SJCRH30 (cell line): ENCODE data around the gene HOXA9. TPM values are rescaled to one million over a fixed set of nuclear protein-coding genes. Genes with fewer than 3 reads are reported as not detected.

Experiments used
- DNase-seq, 2 experiments: peaks; one replicate each; pipeline ENCODE4 v3.0.0-alpha.2; 2015 to 2020
- H3K27ac ChIP-seq: fragments of 250-450 bp; sonication (Bioruptor Pico); 2 replicates; pipeline ENCODE4 v1.5.1; 2020; ENCODE audit warnings: mild to moderate bottlenecking, moderate library complexity
- H3K27me3 ChIP-seq: fragments of 250-450 bp; sonication (Bioruptor Pico); 2 replicates; pipeline ENCODE4 v1.5.1; 2020; ENCODE audit warnings: mild to moderate bottlenecking, moderate library complexity
- H3K36me3 ChIP-seq: fragments of 250-450 bp; sonication (Bioruptor Pico); 2 replicates; pipeline ENCODE4 v1.5.1; 2020; ENCODE audit warnings: mild to moderate bottlenecking, moderate library complexity
- H3K4me1 ChIP-seq: fragments of 250-450 bp; sonication (Bioruptor Pico); 2 replicates; pipeline ENCODE4 v1.5.1; 2020; ENCODE audit warnings: mild to moderate bottlenecking, moderate library complexity
- H3K4me3 ChIP-seq: fragments of 250-450 bp; sonication (Bioruptor Pico); 2 replicates; pipeline ENCODE4 v1.5.1; 2020; ENCODE audit warnings: mild to moderate bottlenecking, moderate library complexity
- H3K9me3 ChIP-seq: fragments of 250-450 bp; sonication (Bioruptor Pico); replicated peaks from 2 replicates; pipeline ENCODE4 v1.5.1; 2020; ENCODE audit warnings: mild to moderate bottlenecking, moderate library complexity
- total RNA-seq: library from RNA; depleted of rRNA; stranded (reverse); fragments of >200 nt; shearing (Covaris generic); gene quantifications from 2 replicates; pipeline ENCODE4 v1.2.3, GENCODE V29; 2014

HOXA9 gene
- total RNA-seq, 1 experiment from 2014 or later: 0.30 TPM

DNA sequence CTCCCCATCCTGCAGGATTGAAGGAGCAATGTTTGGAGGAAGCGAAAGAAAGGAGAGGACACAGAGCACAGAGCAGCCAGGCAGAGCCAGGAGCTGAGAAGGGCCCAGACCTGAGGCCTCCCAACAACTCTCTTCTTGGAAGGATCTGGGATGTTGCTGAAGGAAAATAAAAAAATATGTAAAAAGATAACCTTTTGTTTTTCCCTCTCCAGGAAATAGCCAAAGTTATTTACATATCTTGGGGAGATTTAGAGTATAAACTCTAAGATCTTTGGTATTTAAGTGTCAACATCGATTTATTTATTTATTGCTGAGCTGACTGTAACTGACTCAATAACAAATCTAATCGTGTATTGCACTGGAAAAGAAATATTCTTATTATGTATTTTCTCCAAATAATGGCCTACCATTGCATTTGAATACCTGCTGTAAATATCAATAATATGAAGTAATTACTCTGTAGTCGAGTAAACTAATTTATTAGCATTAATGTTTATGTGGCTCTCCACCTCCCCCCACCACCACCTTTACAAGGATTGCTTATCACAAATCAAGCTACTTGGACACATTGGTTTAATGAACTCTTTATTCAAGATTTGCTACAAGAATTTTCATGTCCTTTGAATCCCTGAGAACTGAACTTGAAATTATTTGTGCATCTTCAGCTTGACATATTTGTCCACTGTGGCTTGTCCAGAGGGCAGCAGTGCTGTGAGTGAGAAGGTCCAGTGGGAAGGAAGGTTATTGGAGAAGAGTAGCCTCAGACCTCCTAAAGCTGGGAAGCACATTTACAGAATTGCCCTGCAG is 21.5 kb upstream of the HOXA9 start:
- H3K4me1 ChIP-seq: no peaks in the 10 kb centered on the region
- no peak overlapping the region for H3K27ac ChIP-seq
- H3K27me3 ChIP-seq: no peaks in the 10 kb centered on the region

DNA sequence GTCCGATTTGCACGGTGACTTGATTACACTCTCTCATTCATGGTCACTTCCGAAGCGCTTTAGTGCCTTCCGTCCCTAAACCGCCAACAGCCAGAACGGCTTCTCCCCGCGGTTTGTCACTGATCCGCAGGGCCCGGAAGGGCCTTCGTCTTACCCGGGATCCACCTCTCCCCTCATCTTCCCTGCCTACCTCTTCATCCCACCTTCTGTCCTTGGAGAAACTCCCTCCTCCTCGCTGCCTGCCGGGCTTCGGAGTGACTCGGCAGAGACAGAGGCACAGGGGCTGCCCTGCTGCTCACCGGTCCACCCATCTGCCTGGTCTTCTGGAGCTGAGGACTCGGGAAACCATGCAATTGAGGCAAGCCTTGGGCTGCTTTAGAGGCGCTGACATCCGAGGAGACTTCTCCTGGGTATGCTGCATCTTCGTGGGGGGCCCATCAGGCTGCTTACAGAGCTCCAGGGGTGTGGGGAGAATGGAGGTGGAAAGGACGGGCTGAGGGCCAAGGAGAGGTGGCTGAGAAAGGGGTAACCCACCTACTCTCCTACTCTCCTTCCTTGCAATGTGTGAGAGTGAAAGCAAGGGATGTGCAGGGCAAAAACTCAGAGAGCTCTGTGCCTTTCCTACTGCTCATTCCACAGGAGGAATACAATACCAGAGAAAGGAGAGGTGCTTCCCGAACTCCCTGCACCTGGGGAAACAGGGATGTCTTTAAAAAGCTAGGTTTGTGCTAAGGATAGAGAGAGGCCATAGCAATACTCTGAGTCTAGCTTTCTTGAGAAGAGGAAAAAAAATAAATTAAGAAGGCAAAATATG is 20.7 kb upstream of the HOXA9 start:
- no peaks in the 10 kb centered on the region for H3K9me3 ChIP-seq
- H3K27me3 ChIP-seq: no peaks in the 10 kb centered on the region
- H3K27ac ChIP-seq: peak overlapping the region; percentile 44; the same call in 1 of the 2 replicates
- H3K36me3 ChIP-seq: no peaks in the 10 kb centered on the region
- DNase-seq: peak in 1 of 2 experiments; percentile 26
- H3K4me3 ChIP-seq: peak overlapping the region; percentile 73
- no peaks in the 10 kb centered on the region for H3K4me1 ChIP-seq

More for the DNA sequence above, 21.5 kb upstream of the HOXA9 start:
- H3K36me3 ChIP-seq: no peaks in the 10 kb centered on the region
- DNase-seq: no peak
- H3K9me3 ChIP-seq: no peaks in the 10 kb centered on the region
- H3K4me3 ChIP-seq: no peak overlapping the region

DNA sequence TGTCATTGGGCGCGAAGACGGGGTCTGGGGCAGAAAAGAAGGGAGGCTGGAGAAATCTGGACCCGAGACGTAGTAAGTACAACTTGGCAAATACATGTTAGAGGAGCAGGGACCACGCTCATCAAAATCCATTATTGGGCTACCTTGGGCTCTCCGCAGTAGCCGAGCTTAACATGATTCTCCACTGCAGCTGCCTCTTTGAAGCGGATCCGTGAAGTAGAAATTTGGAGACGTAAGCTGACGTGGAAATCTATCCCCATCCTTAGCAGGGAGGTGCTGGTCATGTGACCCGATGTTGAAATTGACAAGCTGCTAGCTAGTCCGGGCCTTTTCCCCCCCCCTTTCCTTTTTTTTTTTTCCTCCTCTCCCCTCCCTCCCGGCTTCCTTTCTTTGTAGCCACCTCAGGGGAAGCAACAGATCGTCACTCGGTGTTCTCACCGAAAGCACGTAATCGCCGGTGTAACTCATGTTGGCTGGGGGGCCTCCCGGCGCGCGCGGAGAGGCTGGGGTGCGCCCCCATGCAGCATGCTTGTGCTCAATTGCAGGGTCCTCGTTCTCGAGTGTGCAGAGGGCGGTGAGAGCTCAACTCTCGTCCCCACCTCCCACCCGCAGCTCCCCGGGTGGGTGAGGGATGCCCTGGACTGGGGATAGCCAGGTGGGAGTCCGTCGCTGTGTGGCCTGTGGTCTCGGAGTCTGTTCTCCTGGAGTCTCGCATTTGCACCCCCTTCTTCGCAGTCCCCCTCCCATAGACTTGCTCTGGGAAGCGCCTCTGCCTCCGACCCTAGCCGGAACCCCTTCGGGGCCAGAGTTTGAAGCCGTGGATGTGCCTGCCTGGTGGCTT is 19.9 kb upstream of the HOXA9 start, which contains the start of gene HOXA11:
Gene HOXA11 (minus strand): TSS at position 220 of the 841 bp plus-strand sequence. CDS start 88 bp downstream, at position 132.
- Histone ChIP-seq H3K4me1 (no peaks in the 10 kb centered on the region), H3K36me3 (no peaks in the 10 kb centered on the region), H3K4me3 (peak within 1 kb of the TSS; percentile 73), H3K27me3 (no peaks in the 10 kb centered on the region), H3K27ac (peak within 1 kb of the TSS; percentile 87), H3K9me3 (no peaks in the 10 kb centered on the region)
- DNase-seq: peak; percentile 27 to 52

GRCh38 chr7:27184337-27185012 is 19.1 kb upstream of the HOXA9 start:
- DNase-seq: peak; percentile 55 to 69
- Histone ChIP-seq H3K4me3 (peak overlapping the region; percentile 73), H3K9me3 (no peaks in the 10 kb centered on the region), H3K27me3 (no peaks in the 10 kb centered on the region), H3K4me1 (no peaks in the 10 kb centered on the region), H3K36me3 (no peaks in the 10 kb centered on the region), H3K27ac (peak overlapping the region; percentile 87)

DNA sequence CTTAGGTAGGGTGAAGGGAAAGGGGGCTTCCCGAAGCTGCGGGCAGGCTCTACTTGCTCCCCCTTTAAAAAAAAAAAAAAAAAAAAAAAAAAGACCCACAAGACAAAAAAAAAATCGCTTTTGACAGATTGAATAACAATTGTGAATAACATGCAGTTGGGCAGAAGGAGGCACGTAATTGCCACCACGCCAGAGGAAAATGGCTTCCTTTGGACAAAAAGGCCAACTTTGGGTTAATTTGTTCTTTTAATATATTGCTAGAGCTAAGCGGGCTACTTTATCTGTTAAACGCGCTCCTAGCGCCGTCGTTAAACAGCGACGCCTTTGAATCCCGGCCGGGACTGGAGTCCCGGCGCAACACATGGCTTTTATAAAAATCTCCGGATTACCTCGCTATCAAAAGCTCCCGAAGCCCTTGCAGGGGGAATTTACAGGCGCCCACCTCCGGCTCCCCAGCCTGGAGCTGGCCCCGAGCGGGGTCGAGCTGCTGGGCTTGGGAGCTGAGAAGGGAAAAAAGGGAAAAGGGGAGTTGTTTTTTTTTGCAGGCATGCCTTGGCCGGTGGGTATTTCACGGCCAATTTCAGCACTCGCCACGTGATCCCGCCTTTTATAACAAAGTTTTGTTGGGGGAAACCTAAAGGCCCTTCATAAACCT is 18.5 kb upstream of the HOXA9 start:
- no peaks in the 10 kb centered on the region for H3K4me1 ChIP-seq
- peak overlapping the region; percentile 73 for H3K4me3 ChIP-seq
- H3K27ac ChIP-seq: peak overlapping the region; percentile 87
- DNase-seq: peak; percentile 32 to 56
- no peaks in the 10 kb centered on the region for H3K9me3 ChIP-seq
- no peaks in the 10 kb centered on the region for H3K36me3 ChIP-seq
- H3K27me3 ChIP-seq: no peaks in the 10 kb centered on the region

GRCh38 chr7:27182861-27183681 is 17.7 kb upstream of the HOXA9 start:
- H3K27ac ChIP-seq: peak overlapping the region; percentile 87
- peak; percentile 55 to 66 for DNase-seq
- H3K4me3 ChIP-seq: peak overlapping the region; percentile 73
- H3K9me3 ChIP-seq: no peaks in the 10 kb centered on the region
- no peaks in the 10 kb centered on the region for H3K36me3 ChIP-seq
- H3K4me1 ChIP-seq: no peaks in the 10 kb centered on the region
- no peaks in the 10 kb centered on the region for H3K27me3 ChIP-seq

GRCh38 chr7:27182285-27182841 is 17.0 kb upstream of the HOXA9 start:
- Histone ChIP-seq H3K4me3 (no peak overlapping the region), H3K27me3 (0 out of 2 replicates have a peak, but pooled peaks cover 5% of the 10 kb centered on the region), H3K4me1 (no peaks in the 10 kb centered on the region), H3K9me3 (no peaks in the 10 kb centered on the region), H3K36me3 (no peaks in the 10 kb centered on the region), H3K27ac (no peak overlapping the region)
- DNase-seq: no peak

GRCh38 chr7:27181795-27182275 is 16.5 kb upstream of the HOXA9 start:
- H3K4me3 ChIP-seq: no peak overlapping the region
- H3K36me3 ChIP-seq: no peaks in the 10 kb centered on the region
- H3K9me3 ChIP-seq: no peaks in the 10 kb centered on the region
- H3K4me1 ChIP-seq: no peaks in the 10 kb centered on the region
- DNase-seq: no peak
- no peak overlapping the region for H3K27ac ChIP-seq
- 0 out of 2 replicates have a peak, but pooled peaks cover 5% of the 10 kb centered on the region for H3K27me3 ChIP-seq

- Histone ChIP-seq H3K4me1 (no peaks in the 10 kb centered on the region), H3K27ac (no peak overlapping the region), H3K9me3 (no peaks in the 10 kb centered on the region), H3K27me3 (0 out of 2 replicates have a peak, but pooled peaks cover 5% of the 10 kb centered on the region), H3K36me3 (no peaks in the 10 kb centered on the region), H3K4me3 (no peak overlapping the region)
- no peak for DNase-seq
These were observed 15.4 kb upstream of the HOXA9 start for GRCh38 chr7:27180431-27181420.

DNA sequence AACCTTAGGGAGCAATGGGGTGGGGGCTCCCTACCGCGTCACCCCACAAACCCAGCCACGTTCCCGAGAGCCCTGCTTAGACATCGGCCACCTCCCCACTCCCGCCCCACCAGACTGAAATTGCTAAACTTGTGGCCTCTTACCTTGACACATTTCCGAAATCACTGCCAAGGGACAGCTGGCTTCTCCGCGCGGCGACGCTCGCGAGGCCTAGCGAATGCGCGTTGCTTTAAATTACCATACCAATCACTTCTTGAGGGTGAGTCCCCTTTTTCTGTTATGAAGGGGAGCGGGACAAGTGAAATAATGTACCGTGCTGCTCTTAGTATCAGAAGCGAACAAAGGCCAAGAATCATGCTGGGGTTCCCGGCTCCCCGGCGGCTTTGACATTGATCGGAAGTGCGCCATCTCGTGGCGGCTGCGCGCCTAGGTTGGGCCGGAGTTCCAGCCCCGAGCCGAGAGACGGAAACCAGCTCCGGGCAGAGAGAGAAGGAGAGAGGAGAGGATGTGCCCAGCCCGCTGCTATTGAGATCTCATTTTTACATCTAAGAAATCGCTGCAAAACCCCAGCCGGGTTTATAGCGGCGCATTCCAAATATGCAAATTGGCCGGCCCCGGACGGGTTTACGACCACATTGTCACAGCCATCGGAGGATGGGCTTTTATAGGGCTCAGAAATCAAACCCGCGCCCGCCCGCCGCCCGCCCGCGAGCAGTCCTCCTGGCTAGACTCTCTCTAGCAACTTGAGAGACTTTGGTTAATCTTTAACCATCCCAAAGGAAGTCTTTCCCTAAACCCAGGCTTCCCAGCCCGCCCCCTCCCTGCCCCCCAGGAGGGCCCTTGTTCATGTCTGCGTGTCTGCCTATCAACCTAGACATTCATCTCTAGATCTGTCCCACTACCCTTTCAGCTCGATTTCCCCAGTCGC is 14.4 kb upstream of the HOXA9 start:
- Histone ChIP-seq H3K27ac (no peak overlapping the region), H3K4me3 (no peak overlapping the region), H3K36me3 (no peaks in the 10 kb centered on the region), H3K27me3 (0 out of 2 replicates have a peak, but pooled peaks cover 5% of the 10 kb centered on the region), H3K4me1 (no peaks in the 10 kb centered on the region), H3K9me3 (no peaks in the 10 kb centered on the region)
- no peak for DNase-seq

GRCh38 chr7:27179030-27179429 is 13.7 kb upstream of the HOXA9 start:
- Histone ChIP-seq H3K36me3 (no peaks in the 10 kb centered on the region), H3K4me3 (no peak overlapping the region), H3K4me1 (no peaks in the 10 kb centered on the region), H3K9me3 (no peaks in the 10 kb centered on the region), H3K27me3 (0 out of 2 replicates have a peak, but pooled peaks cover 5% of the 10 kb centered on the region), H3K27ac (no peak overlapping the region)
- DNase-seq: no peak
